HG03103 (cell line): Measurements from ENCODE around the gene SLC12A7.

Source experiments
- ATAC-seq: cut with Tn5 transposase; IDR thresholded peaks from one replicate; pipeline ENCODE4 v1.9.1; 2021; ENCODE audit warnings: low read depth; ENCODE audit not compliant: unreplicated experiment

SLC12A7 gene

GRCh38 chr5:1012900-1013237 is 99.0 kb downstream of the SLC12A7 start:
- ATAC-seq, result no peak

DNA sequence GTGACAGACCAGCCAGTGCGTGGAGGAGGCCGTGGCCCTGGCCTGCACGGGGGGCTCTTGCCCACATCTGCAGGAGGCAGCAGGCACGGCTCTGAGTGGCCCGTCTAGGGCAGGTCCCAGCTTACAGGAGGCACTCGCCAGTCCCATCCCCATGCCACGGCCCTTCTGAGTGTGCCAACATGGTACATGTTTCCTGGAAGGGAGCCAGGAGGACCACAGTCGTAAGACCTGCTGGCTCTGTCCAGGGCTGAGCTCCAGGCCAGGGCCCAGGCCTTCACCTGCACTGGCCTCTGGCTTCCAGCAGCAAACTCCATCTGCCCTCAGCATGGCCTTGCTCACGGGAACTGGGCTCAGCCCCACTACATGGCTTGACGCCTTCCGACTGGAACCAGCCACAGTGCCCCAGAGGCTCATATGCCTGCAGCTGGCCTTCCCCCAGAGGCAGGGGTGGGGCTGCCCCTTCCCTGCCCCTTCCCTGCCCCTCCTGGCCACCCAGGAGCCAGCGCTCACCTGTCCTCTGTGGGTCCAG is 99.5 kb downstream of the SLC12A7 start:
- no peak for ATAC-seq

DNA sequence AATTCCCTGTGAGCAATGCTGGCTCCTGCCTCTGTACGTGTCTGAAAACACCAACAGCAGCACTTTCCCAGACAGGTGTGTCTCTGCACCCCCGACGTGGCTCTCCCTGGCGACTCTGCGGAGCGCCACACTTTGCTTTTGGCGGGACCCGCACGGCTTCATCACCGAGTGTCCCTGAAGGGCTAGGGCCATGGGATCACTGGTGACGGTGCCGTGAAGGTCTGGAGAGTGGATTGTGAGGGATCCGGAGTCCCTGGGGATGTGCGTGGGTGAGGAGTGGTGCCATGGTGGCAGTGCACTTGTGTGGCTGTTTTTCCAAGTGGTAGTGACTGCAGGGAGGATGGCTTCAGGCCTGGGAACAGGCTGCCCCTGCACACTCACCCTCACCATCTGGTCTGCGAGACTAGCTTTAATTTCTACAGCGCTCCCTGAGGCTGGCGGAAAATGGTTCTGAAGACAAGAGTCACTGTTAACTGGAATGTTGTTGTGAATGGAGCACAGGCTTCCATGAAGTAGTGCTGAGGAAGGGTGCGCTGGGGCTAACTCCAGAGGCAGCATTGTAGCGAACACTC is 100.0 kb downstream of the SLC12A7 start:
- ATAC-seq, result no peak

DNA sequence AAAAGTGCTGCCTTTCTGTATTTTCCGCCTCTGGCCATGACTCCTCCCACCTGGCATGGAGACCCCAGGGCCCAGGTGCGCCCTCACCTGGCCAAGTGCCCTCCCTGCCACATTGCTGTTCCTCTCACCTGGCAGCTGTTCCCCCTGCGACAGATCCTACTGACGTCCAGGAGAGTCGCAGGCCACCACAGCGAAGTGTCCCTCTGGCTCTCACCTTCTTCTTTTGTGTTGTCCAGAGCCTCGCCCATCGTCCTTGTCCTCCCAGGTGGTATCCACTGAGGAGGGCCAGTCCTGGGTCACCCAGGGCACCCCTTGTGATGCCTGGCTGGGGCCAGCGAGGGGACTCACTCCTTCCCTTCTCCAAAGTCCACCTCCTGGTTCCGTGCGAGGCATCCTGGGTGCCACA is 100.6 kb downstream of the SLC12A7 start:
- no peak for ATAC-seq

- no peak for ATAC-seq
Measured at GRCh38 chr5:1010641-1011046, 101.2 kb downstream of the SLC12A7 start.

DNA sequence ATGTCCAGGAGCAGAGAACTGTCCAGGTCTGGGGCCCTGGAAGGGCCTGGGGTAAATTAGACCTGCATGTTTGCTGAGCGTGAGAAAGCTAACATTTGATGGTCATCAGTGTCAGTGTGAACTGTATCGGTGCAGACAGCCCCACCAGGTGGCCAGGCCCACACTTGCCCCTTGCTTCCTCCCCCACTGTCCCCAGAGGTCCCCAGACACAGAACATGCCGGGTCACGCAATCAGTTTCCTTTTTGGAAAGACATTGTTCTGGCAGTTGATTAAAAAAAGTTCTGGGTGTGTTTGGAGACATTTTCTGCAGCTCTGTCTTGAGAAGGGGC is 101.7 kb downstream of the SLC12A7 start:
- no peak for ATAC-seq

GRCh38 chr5:1009359-1010180 is 102.3 kb downstream of the SLC12A7 start:
- no peak for ATAC-seq

DNA sequence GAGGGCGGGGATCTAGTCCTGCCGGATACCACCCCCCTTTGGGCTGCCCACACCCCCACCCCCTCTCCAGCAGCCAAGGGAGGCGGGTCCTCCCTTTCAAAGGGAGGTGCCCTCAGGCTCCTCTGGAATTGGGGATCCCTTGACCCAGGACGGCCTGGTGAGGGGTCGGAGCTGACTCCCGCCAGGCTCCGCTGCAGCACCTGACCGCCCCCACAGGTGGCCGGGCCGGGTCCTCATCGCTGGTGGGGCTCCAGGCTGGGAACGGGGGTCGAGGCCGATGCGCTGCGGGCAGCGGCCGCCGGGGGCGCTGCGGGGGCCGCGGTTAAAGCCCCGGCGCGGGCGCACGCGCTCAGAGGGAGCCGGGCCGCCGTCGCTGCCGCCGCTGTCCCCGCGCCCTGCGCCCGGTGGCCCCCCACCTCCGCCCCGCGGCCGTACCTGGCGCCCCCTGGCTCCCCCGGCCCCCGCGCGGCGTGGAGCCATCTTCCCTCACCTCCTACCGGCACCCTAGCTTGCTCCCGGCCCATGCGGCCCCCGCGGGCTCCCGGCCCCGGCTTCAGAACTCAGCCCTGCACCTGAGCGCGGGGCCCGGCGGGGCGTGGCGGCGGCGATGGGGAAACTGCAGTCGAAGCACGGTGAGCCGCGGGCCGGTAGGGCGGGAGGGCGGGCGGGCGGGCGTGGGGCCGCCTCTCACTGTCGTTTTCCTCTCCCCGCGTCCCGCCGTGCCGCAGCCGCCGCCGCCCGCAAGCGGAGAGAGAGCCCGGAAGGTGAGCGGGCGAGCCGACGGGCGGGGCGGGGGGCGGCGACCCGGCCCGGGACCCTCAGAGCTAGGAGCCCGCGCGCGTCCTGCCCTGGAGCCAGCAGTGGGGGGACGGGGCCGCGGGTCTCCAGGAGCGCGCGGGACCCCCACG is 103.2 kb downstream of the SLC12A7 start, which contains the start of gene NKD2:
TSS of gene NKD2 (plus strand) at position 352 of the 908 bp plus-strand sequence. CDS start at position 608, 256 bp downstream.
- ATAC-seq, result peak; percentile 40

DNA sequence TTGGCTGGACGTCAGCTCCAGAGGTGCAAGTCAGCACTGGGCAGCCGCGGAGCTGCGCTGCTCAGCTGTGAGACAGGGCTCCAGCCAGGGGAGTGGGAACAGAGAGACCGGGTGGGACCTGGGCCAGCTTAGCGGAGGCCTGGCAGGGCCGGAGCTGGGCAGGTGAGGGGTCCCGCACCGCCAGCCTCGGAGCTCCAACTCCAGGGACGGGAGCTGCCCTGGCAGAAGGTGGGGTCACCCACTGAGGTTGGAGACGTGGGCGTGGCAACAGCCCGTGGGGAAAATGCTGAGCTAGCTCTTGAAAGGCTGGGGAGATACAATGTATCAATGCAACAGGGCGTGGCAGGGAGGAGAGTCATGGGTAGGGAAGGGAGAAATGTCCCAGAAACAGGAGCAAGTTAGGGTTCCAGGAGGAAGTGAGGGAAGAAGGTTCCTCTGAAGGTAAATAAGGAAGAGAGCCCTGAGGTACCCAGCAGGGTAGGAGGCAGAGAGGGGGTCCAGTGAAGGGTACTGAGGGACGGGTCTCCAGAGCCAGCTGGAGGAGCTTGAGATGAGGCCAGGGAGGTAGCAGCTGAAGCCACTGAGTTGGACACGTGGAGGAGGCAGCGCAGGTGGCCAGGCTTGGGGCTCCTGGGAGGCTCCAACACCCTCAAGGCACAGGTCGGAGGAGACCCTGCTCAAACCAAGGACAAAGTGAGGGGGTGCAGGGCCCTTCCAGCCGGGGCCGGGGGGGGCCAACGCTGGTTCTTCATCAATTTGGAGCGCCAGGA is 104.0 kb downstream of the SLC12A7 start:
- no peak for ATAC-seq

- no peak for ATAC-seq
Measured at GRCh38 chr5:1007221-1007680, 104.6 kb downstream of the SLC12A7 start.

DNA sequence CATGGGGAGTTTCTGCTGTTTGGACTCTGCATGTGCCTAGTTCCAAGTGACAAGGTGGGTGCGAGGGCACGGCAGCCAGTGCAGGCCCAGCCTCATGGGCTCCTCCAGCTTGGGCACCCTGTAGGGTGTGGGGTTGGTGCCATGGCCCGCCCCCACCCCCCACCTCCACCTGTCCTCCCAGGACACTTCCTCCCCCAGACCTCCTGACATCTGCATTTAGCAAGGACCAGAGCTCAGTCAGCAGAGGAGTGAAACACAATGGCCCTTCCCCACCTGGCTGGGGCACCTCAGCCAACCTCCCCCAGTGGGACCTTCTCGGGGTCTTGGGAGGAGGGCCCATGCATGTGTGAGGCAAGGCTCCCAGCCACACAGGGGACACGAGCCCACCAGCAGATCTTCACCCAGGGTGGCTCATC is 105.2 kb downstream of the SLC12A7 start:
- ATAC-seq, result no peak

DNA sequence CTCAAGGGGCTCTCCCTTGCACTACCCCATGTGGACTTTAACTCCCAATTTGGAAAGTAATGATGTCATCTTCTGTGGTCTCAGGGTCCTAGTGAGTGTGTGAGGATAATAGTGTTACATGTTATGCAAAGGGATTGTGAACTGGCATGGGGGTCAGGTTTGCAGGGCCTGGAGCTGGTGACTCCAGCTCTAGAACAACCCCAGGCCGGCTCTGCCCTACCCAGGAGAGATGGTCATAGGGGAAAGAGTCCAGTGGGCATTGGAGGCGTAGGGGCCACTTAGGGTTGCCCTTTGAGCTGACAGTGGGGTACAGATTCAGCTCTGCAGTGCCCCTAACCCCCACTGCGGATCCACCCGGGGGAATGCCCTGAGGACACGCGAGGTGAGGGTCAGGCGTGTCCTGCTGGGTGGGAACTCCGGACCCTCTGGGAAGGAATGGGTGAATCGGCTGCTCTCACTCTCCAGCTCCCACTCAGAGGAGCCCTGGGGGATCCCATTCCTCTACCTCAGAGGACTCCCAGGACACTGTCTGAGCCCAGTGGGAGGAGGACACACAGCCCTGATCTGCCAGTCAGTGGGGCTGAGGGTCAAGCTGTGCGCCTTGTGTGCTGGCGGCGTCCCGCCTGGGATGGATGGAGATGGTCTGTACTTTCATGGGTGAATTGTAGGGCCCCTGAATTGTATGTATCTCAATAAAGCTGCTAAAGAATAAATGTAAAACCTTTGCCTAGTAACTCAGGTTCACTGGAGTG is 105.8 kb downstream of the SLC12A7 start:
- no peak for ATAC-seq

- ATAC-seq, result no peak
Measured at GRCh38 chr5:1005249-1005851, 106.5 kb downstream of the SLC12A7 start.

GRCh38 chr5:1004461-1005248 is 107.2 kb downstream of the SLC12A7 start:
- no peak for ATAC-seq

GRCh38 chr5:1003296-1003937 is 108.4 kb downstream of the SLC12A7 start:
- no peak for ATAC-seq

DNA sequence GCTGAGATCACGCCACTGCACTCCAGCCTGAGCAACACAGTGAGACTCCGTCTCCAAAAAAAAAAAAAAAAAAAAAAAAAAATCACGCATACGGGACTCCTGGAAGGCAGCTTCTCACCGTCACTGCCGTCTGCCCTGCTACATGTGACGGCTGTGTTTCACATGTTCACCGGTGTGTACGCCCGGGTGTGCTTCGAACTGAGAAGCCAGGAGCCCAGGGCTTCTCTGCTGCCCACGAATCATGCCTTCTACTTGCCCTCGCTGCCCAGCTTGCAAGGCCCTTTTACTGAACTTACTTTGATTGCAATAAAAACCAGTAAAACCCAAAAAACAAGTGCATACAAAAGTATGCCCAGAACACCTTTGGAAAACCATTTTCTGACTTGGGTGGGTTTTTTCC is 109.0 kb downstream of the SLC12A7 start:
- no peak for ATAC-seq

DNA sequence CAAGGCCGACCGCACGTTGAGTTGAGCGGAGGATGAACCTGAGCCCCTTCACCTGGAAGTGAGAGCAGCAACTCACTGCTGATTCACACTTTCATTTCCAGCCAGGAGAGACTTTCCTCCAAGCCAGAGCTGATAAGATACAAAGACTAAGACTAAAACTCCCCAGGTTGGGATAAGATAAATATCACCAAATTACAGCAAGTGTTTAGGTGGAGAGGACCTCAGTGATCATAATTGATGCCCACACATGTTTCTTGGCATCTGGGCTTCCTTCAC is 109.7 kb downstream of the SLC12A7 start:
- no peak for ATAC-seq
